Neutrophil (primary cell): Measurements from ENCODE around the gene CKAP4.

Experiments
- H3K27ac ChIP-seq: fragments of 200-600 bp; sonication (generic); 2 replicates; pipeline ENCODE4 v1.5.1; 2016; ENCODE audit warnings: mild to moderate bottlenecking, moderate library complexity
- H3K27me3 ChIP-seq: fragments of 200-600 bp; sonication (generic); 2 replicates; pipeline ENCODE4 v1.6.0; 2016; ENCODE audit warnings: mild to moderate bottlenecking
- H3K36me3 ChIP-seq: fragments of 200-600 bp; sonication (generic); 2 replicates; pipeline ENCODE4 v1.5.1; 2017
- H3K4me1 ChIP-seq, 2 experiments: fragments of 200-600 bp in 1 of 2; sonication (generic) in 1 of 2; 1 replicate in 1 of 2; 2 replicates in 1 of 2; pipeline versions ENCODE4 v1.5.1 to v1.6.1; 2013 to 2016; ENCODE audit warnings: low read depth in 1 of 2, low read length in 1 of 2, mild to moderate bottlenecking in 1 of 2, moderate library complexity in 1 of 2; ENCODE audit not compliant: control insufficient read depth in 1 of 2, insufficient read depth in 1 of 2
- H3K4me3 ChIP-seq, 2 experiments: fragments of 200-600 bp in 1 of 2; sonication (generic) in 1 of 2; 1 replicate in 1 of 2; 2 replicates in 1 of 2; pipeline ENCODE4 v1.5.1; 2013 to 2016; ENCODE audit warnings: low read depth in 1 of 2, low read length in 1 of 2, mild to moderate bottlenecking in 1 of 2, moderate library complexity in 1 of 2
- H3K9me3 ChIP-seq: fragments of 200-600 bp; sonication (generic); 2 replicates; pipeline ENCODE4 v1.5.1; 2016
- TF ChIP-seq, protein P1 (sequence below): fragments of 200-600 bp; sonication (generic); IDR thresholded peaks from 2 replicates; pipeline ENCODE4 v1.5.1; 2016; ENCODE audit warnings: antibody characterized with exemption

Gene CKAP4

GRCh38 chr12:106193394-106194215 lies 54.2 kb downstream of the CKAP4 start:
- TF ChIP-seq, protein P1, sequence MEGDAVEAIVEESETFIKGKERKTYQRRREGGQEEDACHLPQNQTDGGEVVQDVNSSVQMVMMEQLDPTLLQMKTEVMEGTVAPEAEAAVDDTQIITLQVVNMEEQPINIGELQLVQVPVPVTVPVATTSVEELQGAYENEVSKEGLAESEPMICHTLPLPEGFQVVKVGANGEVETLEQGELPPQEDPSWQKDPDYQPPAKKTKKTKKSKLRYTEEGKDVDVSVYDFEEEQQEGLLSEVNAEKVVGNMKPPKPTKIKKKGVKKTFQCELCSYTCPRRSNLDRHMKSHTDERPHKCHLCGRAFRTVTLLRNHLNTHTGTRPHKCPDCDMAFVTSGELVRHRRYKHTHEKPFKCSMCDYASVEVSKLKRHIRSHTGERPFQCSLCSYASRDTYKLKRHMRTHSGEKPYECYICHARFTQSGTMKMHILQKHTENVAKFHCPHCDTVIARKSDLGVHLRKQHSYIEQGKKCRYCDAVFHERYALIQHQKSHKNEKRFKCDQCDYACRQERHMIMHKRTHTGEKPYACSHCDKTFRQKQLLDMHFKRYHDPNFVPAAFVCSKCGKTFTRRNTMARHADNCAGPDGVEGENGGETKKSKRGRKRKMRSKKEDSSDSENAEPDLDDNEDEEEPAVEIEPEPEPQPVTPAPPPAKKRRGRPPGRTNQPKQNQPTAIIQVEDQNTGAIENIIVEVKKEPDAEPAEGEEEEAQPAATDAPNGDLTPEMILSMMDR: no peak
- H3K9me3 ChIP-seq: no peaks in the 10 kb centered on the region
- H3K4me3 ChIP-seq: no peak overlapping the region
- H3K36me3 ChIP-seq: no peaks in the 10 kb centered on the region
- H3K27ac ChIP-seq: no peak overlapping the region
- no peaks in the 10 kb centered on the region for H3K4me1 ChIP-seq
- peaks cover 32% of the 10 kb centered on the region for H3K27me3 ChIP-seq

- TF ChIP-seq, protein P1: no peak
- peaks cover 39% of the 10 kb centered on the region for H3K27me3 ChIP-seq
- no peaks in the 10 kb centered on the region for H3K9me3 ChIP-seq
- H3K36me3 ChIP-seq: no peaks in the 10 kb centered on the region
- no peaks in the 10 kb centered on the region for H3K4me1 ChIP-seq
- H3K4me3 ChIP-seq: no peak overlapping the region
- no peak overlapping the region for H3K27ac ChIP-seq
These were observed 55.0 kb downstream of the CKAP4 start for GRCh38 chr12:106192659-106193393.

- no peaks in the 10 kb centered on the region for H3K36me3 ChIP-seq
- H3K27ac ChIP-seq: no peak overlapping the region
- H3K9me3 ChIP-seq: no peaks in the 10 kb centered on the region
- H3K4me1 ChIP-seq: no peaks in the 10 kb centered on the region
- TF ChIP-seq, protein P1: no peak
- no peak overlapping the region for H3K4me3 ChIP-seq
- peaks cover 45% of the 10 kb centered on the region for H3K27me3 ChIP-seq
These were observed 57.2 kb downstream of the CKAP4 start for GRCh38 chr12:106190581-106190980.

DNA sequence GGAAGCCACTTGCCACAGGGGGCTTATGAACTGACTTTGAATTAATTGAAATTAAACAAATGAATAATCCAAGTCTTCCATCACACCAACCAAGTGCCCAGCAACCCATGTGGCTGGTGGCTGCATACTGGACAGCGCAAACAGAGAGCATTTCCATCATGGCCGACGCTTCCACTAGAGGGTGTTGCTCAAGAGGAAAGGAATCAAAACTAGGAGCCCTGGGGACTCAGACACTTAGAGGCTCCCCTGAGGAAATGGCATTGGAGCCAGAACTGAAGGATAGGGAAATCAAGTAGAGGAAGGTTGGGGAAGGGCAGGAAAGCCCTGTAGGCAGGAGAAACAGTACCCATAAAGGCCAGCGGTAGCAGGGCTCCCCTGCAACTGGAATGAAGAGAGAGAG lies 58.5 kb downstream of the CKAP4 start:
- TF ChIP-seq, protein P1: no peak
- H3K36me3 ChIP-seq: no peaks in the 10 kb centered on the region
- H3K4me3 ChIP-seq: no peak overlapping the region

GRCh38 chr12:106188256-106188655 lies 59.6 kb downstream of the CKAP4 start:
- H3K4me3 ChIP-seq: no peak overlapping the region
- H3K27ac ChIP-seq: no peak overlapping the region
- TF ChIP-seq, protein P1: no peak

More for the DNA sequence above, 58.5 kb downstream of the CKAP4 start:
- H3K27ac ChIP-seq: no peak overlapping the region
- no peaks in the 10 kb centered on the region for H3K9me3 ChIP-seq
- peaks cover 51% of the 10 kb centered on the region for H3K27me3 ChIP-seq
- no peaks in the 10 kb centered on the region for H3K4me1 ChIP-seq

More at GRCh38 chr12:106188256-106188655, 59.6 kb downstream of the CKAP4 start:
- peaks cover 60% of the 10 kb centered on the region for H3K27me3 ChIP-seq
- H3K9me3 ChIP-seq: no peaks in the 10 kb centered on the region
- H3K4me1 ChIP-seq: no peaks in the 10 kb centered on the region
- H3K36me3 ChIP-seq: no peaks in the 10 kb centered on the region
